ENCODE data around the gene TMEM245.

The TMEM245 gene

DNA sequence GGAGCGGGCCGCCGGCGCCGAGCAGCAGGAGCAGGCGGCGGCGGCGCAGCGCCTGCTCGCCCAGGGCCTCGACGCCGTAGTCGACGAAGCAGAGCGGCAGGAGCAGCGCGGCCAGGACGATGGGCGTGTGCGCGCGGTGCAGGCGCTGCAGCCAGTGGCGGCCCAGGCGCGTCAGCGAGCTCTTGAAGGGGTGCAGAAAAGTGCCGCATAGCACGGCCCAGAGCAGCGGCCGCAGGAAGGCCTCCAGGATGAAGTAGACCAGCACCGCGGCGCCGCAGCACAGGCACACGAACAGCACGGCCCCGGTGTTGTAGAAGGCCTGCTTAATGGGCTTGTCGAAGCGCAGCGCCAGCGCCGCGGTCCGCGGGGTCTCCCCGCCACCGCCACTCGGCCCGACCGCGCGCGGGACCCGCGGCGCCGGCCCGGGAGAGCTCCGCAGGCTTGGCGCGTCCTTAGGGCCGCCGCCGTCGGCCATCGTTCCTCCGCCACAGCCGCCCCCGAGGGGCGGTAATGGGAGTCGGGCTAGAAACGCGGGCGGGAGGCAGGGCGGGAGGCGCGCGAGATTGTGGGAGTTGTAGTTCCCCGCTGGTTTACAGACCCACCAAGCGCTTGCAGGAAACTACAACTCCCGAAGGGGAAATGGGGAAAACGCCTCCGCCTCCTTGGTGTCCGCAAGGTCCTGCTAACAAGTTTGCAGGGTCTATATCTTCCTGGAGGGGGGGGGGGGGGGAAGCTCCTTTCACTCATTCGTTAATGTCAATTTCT, at the start of gene TMEM245:
TMEM245 (minus strand) TSS at position 509 of the 765 bp plus-strand sequence; CDS start at position 475, 34 bp downstream.
- peak; percentile 100 for DNase-seq (ENCODE audit: low spot score)

DNA sequence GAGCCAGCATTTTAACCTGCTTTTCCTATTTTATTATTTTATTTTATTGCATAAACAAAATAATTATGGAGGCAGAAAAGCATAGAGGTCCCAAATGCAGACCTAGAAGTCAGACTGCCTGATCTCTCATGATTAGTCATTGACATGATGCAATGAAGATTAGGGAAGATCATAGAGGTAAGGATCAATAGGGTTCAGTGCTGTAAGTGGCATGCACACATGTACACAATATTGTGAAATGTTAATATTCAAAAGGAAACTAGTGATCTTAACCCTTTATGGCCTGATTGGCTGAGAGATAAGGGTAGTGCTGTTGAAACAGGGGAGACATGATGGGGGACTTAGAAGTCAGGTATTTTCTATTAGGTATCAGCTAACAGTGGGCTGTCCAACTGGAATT, 48.4 kb upstream of the TMEM245 start:
- no peak for DNase-seq (ENCODE audit: low spot score)

DNA sequence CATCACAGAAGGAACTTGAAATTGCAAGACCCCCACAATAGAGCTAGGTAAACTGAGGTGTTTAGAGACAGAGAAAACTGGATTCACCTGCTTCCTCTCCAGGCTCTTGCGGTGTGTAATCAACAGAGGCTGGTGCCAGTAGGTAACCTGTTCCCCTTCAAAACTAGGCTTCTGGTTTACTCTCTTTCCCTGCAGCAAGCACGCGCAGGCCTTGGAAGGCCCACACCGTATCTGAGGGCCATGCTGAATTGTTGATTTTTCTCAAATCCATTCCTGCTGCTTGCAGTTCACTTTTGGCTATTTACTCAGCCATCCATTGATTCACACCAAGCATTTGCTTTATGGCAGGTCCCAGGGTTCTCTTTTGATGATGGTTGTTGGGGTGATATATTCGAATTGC, 48.0 kb upstream of the TMEM245 start:
- DNase-seq (ENCODE audit: low spot score): no peak

GRCh38 chr9:109166771-109167601, 47.2 kb upstream of the TMEM245 start, which contains the start of gene FRRS1L:
FRRS1L (minus strand) TSS chr9:109167249; CDS start chr9:109167138, 111 bp downstream.
- DNase-seq (ENCODE audit: low spot score): no peak

GRCh38 chr9:109166171-109166770, 46.5 kb upstream of the TMEM245 start:
- DNase-seq (ENCODE audit: low spot score): no peak

- no peak for DNase-seq (ENCODE audit: low spot score)
These were observed 44.3 kb upstream of the TMEM245 start for GRCh38 chr9:109164042-109164441.

GRCh38 chr9:109163194-109163593, 43.4 kb upstream of the TMEM245 start:
- no peak for DNase-seq (ENCODE audit: low spot score)

DNA sequence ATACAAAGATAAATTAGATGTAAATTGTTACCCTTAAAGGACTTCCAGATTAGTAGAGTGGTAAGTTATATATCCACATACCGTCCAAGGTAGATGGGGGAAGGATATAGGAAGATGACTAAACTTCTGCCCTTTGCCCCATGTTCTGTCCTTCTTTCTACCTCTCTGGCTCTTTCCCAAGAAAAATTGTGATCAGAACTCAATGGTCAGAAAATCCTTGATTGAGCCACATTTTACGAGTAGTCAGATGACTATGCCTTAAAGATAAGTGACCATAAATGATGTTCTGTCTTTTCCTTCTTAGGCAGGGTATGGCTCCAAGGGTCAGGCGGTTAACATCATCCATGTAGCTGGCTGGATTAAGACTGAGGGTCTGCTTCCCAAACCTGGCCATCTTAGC, 42.9 kb upstream of the TMEM245 start:
- no peak for DNase-seq (ENCODE audit: low spot score)

DNA sequence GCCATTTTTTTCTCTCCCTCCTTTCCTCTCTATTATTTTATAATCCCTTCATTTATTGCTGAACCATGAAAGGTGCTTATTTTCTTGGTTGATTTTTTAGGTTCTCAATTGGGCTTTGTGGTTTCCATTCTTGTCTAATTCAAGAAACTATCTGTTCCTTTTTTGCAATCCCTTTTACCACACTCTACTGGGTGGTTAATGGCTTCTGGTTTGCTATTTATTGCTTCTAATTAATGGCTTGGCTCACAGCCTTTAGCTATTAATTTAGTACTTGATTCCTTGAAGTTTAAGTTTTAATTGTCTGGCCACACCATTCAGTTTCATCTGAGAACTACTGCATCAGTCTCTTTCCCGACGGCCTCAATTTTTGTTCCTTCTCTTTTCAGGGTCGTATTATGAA, 41.7 kb upstream of the TMEM245 start:
- DNase-seq (ENCODE audit: low spot score): no peak

DNA sequence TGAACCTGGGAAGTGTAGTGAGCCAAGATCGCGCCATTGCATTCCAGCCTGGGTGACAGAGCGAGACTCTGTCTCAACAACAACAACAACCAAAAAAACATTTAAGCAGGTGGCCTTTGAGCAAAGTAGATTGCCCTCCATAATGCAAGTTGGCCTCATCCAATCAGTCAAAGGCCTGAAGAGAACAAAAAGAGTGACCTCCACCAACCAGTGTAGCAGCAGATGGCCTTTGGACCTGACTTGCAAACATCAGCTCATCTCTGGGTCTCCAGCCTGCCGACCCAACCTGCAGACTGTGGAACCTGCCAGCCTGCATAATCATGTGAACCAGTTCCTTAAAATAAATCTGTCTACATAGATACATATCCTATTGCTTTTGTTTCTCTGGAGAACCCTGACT, 39.8 kb upstream of the TMEM245 start:
- DNase-seq (ENCODE audit: low spot score): no peak

DNA sequence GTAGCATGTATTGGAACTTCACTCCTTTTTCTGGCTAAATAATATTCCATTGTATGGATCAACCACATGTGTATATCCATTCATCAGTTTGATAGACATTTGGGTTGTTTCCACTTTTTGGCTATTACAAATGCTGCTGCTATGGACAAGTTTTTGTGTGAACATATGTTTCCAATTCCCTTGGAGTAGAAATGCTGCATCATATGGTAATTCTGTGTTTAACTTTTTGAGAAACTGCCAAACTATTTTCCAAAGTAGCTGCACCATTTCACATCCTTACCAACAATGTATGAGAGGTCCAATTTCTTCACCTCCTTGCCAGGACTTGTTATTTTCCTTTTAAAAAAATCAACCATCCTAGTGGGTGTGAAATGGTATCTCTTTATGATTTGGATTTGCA, 38.9 kb upstream of the TMEM245 start:
- DNase-seq (ENCODE audit: low spot score): no peak

GRCh38 chr9:109156708-109157107, 37.0 kb upstream of the TMEM245 start:
- no peak for DNase-seq (ENCODE audit: low spot score)

GRCh38 chr9:109150925-109151545, 31.3 kb upstream of the TMEM245 start:
- DNase-seq (ENCODE audit: low spot score): no peak

- DNase-seq (ENCODE audit: low spot score): no peak
These were observed 30.0 kb upstream of the TMEM245 start for GRCh38 chr9:109149722-109150121.

DNA sequence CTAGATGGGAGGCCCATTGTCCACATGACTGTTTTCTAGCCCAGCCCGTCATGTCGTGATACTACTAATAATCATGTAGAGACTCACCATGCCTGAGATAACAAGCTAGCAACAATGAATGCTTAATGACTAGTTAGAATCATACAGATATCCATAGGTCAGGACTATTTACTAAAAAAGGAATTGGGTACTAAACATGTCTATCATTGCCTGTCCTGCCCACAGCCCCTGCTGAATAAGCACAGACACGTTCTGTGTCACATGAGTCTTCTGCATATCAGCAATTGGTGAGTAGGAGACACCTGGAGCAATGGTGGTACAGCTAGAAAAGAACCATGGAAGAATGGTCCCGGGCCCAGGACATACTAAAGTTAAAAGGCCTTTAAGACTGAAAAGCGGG, 29.3 kb upstream of the TMEM245 start:
- no peak for DNase-seq (ENCODE audit: low spot score)

DNA sequence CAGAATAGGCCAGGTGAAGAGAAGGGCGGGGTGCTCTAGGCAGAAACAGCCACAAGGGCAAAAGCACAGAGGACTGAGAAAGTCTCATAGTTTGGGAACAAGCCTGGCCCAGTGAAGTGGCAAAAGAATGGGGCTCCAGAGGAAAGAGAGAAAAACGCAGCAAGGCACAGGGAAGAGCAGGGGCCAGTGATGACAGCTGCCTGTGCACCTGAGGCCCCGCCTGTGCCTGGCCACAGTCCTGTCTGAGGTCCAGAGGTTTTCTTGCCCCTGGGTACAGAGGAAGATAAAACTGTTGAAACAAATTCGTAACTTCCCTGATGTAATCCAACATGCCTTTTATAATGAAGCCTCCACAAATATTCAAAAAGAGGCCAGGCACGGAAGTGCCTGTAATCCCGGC, 25.3 kb upstream of the TMEM245 start:
- DNase-seq (ENCODE audit: low spot score): no peak

DNA sequence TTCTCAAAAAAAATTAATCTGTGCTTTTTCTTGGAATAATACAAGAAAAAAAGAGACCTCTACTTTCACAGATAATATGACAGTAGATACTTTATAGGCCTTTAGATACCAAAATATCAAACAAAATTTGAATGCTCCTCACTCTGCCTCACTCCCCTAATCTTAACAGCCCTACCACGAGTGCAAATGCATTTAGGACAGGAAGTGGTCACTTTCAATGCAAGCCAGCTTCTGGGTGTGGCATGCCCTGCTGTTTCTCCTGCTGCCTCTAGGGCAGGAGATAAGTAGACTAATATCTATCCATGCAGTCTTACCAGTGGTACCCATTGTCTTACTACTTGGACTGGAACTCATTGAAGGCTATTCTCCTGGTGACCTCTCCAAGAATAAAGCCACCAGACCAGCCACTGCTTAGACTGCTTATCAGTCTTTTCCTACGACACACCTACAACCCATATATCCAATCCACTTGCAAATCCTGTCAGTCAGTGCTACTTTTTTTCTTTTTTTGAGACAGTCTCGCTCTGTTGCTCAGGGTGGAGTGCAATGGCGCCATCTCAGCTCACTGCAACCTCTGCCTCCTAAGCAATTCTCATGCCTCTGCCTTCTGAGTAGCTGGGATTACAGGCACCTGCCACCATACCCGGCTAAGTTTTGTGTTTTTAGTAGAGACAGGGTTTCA, 24.3 kb upstream of the TMEM245 start:
- DNase-seq (ENCODE audit: low spot score): peak; percentile 89

DNA sequence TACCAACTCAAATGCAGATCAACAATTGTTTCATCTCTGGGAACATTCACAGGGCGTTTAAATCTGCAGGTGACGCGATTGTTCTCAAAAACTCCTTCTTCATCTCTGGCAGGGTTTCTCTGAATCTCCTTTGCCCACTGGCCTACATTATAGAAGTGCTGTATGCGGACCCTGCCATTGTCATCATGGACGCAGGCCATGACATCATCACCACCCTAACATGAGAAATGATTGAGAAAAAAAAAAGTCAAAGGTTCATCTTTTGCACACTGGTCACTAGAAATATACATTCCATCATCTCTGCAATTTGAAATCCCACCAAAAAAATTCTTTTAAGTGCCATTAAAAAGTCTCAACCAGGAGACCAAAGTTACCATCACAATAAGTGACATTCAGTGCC, 21.6 kb upstream of the TMEM245 start:
- no peak for DNase-seq (ENCODE audit: low spot score)

GRCh38 chr9:109139851-109140250, 20.1 kb upstream of the TMEM245 start:
- no peak for DNase-seq (ENCODE audit: low spot score)

DNA sequence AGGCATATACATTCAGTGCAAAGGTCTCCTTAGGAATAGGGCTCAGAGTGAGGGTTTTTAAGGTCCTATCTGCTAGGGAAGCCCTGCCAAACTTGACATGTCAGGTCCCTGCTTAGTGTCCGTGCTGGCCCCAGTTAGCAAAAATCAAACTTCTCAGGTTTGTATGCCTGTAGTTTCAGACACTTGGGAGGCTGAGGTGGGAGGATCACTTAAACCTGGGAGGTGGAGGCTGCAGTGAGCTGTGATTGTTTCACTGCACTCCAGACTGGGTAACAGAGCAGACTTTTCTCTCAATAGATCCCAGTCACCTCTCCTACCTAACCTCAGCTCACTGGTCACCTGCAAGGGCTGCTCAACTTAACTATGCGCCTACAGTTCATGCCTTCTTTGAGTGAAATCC, 18.7 kb upstream of the TMEM245 start:
- no peak for DNase-seq (ENCODE audit: low spot score)

- no peak for DNase-seq (ENCODE audit: low spot score)
These were observed 14.4 kb upstream of the TMEM245 start for GRCh38 chr9:109134167-109134578.

DNA sequence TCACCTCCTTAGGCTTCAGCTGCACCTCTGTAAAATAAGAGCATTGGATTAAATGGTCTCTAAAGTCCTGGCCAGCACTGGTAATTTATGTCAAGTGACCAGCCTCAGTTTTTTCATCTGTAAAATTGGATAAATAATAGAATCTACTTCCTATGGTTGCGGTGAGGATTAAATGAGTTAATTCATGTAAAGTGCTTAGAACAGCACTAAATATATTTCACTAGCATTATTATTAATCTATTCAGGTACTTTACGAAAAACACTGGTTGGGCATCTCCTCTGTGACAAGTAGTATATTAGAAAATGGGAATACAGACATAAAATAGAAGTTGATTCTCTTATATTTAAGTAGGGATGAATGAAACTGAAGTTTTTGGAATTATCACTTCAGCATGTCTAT, 13.8 kb upstream of the TMEM245 start:
- DNase-seq (ENCODE audit: low spot score): no peak

Data from RKO (cell line).